NCI-H128 (cell line): Measurements from ENCODE around the gene SEC24D.
"Not testable (repeated sequence)": the region's sequence is repeated elsewhere in the genome, so short reads cannot be mapped to it uniquely, and the experiment has no call there.

Experiments used
- DNase-seq: peaks from one replicate; lab custom pipeline; 2025; ENCODE audit not compliant: unreplicated experiment; lab: John Stamatoyannopoulos, UW

The SEC24D gene

GRCh38 chr4:118835571-118836300 is at the start of gene SEC24D:
Gene SEC24D (minus strand): TSS chr4:118836126. CDS start chr4:118833696, 2,430 bp downstream.
- DNase-seq: peak; percentile 22

GRCh38 chr4:118884716-118885115 is 48.8 kb upstream of the SEC24D start:
- DNase-seq: no peak

- DNase-seq: no peak
Measured at GRCh38 chr4:118883861-118884260, 47.9 kb upstream of the SEC24D start.

GRCh38 chr4:118881512-118882146 is 45.7 kb upstream of the SEC24D start:
- DNase-seq: no peak

GRCh38 chr4:118879409-118879808 is 43.5 kb upstream of the SEC24D start:
- DNase-seq: no peak

GRCh38 chr4:118878507-118878906 is 42.6 kb upstream of the SEC24D start:
- not testable (repeated sequence) for DNase-seq

GRCh38 chr4:118877797-118878196 is 41.9 kb upstream of the SEC24D start:
- DNase-seq: no peak

- DNase-seq: no peak
Measured at GRCh38 chr4:118872181-118872580, 36.3 kb upstream of the SEC24D start.

GRCh38 chr4:118869808-118870342 is 33.9 kb upstream of the SEC24D start:
- DNase-seq: no peak

GRCh38 chr4:118867311-118868067 is 31.6 kb upstream of the SEC24D start:
- no peak for DNase-seq

- no peak for DNase-seq
Measured at GRCh38 chr4:118866442-118866841, 30.5 kb upstream of the SEC24D start.

GRCh38 chr4:118865091-118865708 is 29.3 kb upstream of the SEC24D start:
- peak; percentile 26 for DNase-seq

- DNase-seq: no peak
Measured at GRCh38 chr4:118858779-118859178, 22.9 kb upstream of the SEC24D start.

- DNase-seq: no peak
Measured at GRCh38 chr4:118857760-118858159, 21.8 kb upstream of the SEC24D start.

GRCh38 chr4:118850488-118851173 is 14.7 kb upstream of the SEC24D start:
- no peak for DNase-seq

GRCh38 chr4:118849867-118850487 is 14.1 kb upstream of the SEC24D start:
- DNase-seq: no peak

GRCh38 chr4:118848901-118849300 is 13.0 kb upstream of the SEC24D start:
- no peak for DNase-seq

GRCh38 chr4:118848242-118848641 is 12.3 kb upstream of the SEC24D start:
- no peak for DNase-seq

- DNase-seq: no peak
Measured at GRCh38 chr4:118846979-118847378, 11.1 kb upstream of the SEC24D start.

- no peak for DNase-seq
Measured at GRCh38 chr4:118845552-118846050, 9.7 kb upstream of the SEC24D start.
